Adrenal gland (tissue), 12 donors: Measurements from ENCODE around the gene MAD1L1. TPM values are rescaled to one million over a fixed set of nuclear protein-coding genes. Genes with fewer than 3 reads are reported as not detected.

ENCODE experiments used
- DNase-seq, 7 donors: peaks; one replicate each; pipeline ENCODE4 v3.0.0-alpha.2; 2019 to 2020
- H3K27ac ChIP-seq, 5 donors: fragments of 200-600 bp; sonication (generic) in 4 of 5; 1 replicate in 3 of 5; 2 replicates in 2 of 5; pipeline versions ENCODE4 v1.5.1 to v1.8.0; 2016 to 2020; ENCODE audit warnings: mild to moderate bottlenecking in 1 of 5
- H3K27me3 ChIP-seq: fragments of 200-600 bp; 2 replicates; pipeline ENCODE4 v1.8.0; 2021
- H3K36me3 ChIP-seq, 2 donors: fragments of 200-600 bp; replicated peaks in 1 of 2; 1 replicate in 1 of 2; 2 replicates in 1 of 2; pipeline versions ENCODE4 v1.5.1 to v1.8.0; 2018 to 2022
- H3K4me1 ChIP-seq, 2 donors: fragments of 200-600 bp; replicated peaks in 1 of 2; 1 replicate in 1 of 2; 2 replicates in 1 of 2; pipeline versions ENCODE4 v1.5.1 to v1.8.0; 2018 to 2021
- H3K4me3 ChIP-seq, 4 donors: fragments of 200-600 bp; sonication (generic) in 3 of 4; one replicate each; pipeline ENCODE4 v1.5.1; 2016 to 2018
- H3K9me3 ChIP-seq, 3 donors: fragments of 200-600 bp; sonication (generic) in 1 of 3; replicated peaks in 1 of 3; 1 replicate in 2 of 3; 2 replicates in 1 of 3; pipeline versions ENCODE4 v1.5.1 to v1.8.0; 2016 to 2021
- POLR2A ChIP-seq, 2 donors: fragments of 450-650 bp; IDR thresholded peaks; one replicate each; pipeline ENCODE4 v1.6.1; 2017; ENCODE audit warnings: antibody characterized with exemption in 2 of 2, mild to moderate bottlenecking in 2 of 2, moderate library complexity in 1 of 2
- WGBS, 4 donors: extraction: QIAGEN DNeasy Blood & Tissue Kit in 2 of 4; methylation state at CpG; one replicate each; pipeline versions ENCODE4 v1.1.5 to v1.1.7; 2013 to 2017; 5-methylcytosine and 5-hydroxymethylcytosine counted together
- intact Hi-C, 2 donors: fragments of 100-400 bp; cut with DNase I; formaldehyde crosslinking; loops; one replicate each; pipeline versions ENCODE4 v1.14.1 to v1.15.0; 2022 to 2023
- polyA plus RNA-seq, 3 donors: library from polyadenylated mRNA; stranded (reverse); fragments of 200-250 nt in 2 of 3; fragments of 350-450 nt in 1 of 3; fragmentation: Illumina TruSeq in 1 of 3; extraction: RNeasy Lipid Tissue Mini Kit (QIAGEN cat#74804) in 1 of 3; gene quantifications; one replicate each; pipeline ENCODE4 v1.2.3, GENCODE V29; 2013 to 2014
- total RNA-seq, 9 donors: library from RNA; depleted of rRNA in 4 of 9; stranded (reverse); fragments of >200 nt in 4 of 9; fragments of 120-200 nt in 1 of 9; fragmentation: NEBNext Ultra II Directional in 1 of 9; extraction: Animal tissue kit (Norgen Biotek cat#: 25700) in 1 of 9; gene quantifications; one replicate each; pipeline versions ENCODE4 v1.1.0 to v1.2.4, GENCODE V29; 2013 to 2023
- TF ChIP-seq, protein P1 (sequence below), 6 experiments: fragments of 450-650 bp in 4 of 6; fragments of 200-600 bp in 2 of 6; sonication (generic) in 1 of 6; IDR thresholded peaks; 1 replicate in 5 of 6; 2 replicates in 1 of 6; pipeline versions ENCODE4 v1.5.1 to v1.8.0; 2016 to 2021; ENCODE audit warnings: antibody characterized with exemption in 6 of 6, mild to moderate bottlenecking in 2 of 6, moderate library complexity in 1 of 6
- donor health status: healthy with polysubstance abuse.
- donor health status: Bipolar disorder and iron deficiency.
- donor health status: DM: yes; HTN: yes; CAD: no.
- donor health status: DM: no; HTN: no; CAD: no.
- donor health status: DM: no; HTN: no; CAD: no.
- donor health status: DM: yes; HTN: yes; CAD: no.

Gene MAD1L1
- total and polyA plus RNA-seq, 12 donors: 6.7 to 87.7 (median 28.9) TPM

DNA sequence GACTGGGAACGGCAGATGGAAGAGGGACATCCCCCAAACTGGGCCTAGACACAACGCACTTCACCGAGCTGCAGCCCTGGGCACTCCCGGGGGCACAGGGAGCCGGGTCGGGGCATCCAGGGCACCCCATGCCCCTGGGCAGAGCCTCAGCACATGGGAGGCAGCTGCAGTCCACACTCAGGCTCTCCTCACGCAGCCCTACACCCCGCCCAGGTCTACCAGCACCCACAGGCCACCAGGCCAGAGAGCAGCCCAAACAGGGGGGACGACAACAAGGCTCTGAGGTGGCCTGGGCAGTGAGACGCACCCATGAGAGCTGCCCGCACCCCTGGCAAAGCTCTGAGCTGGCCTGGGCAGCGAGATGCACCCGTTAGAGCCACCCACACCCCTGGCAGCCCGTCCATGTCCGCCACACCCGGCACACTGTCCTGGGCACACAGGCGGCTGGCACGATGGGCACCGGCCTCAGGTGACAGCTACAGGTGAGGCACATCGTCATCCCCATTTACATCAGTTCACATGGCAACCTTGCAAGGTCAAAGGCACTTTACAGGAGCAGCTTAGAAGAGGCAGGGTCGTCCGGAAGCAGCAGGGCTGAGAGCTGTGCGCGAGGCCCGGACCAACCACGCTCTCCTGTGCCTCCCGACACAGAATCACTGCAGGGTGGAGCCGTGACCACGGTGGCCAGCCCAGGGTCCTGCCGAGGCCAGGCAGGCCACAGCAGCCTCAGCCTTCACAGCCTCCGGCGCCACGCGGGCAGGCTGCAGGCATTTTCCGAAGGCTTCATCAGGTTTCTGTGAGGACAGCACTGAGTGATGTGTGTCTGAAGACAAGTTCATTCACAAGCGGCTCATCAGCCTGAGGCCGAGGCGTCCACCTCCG lies 228.6 kb downstream of the MAD1L1 start:
- no peaks in the 10 kb centered on the region for H3K9me3 ChIP-seq
- H3K27me3 ChIP-seq: no peaks in the 10 kb centered on the region
- no peak overlapping the region for H3K27ac ChIP-seq
- H3K4me3 ChIP-seq: no peak overlapping the region
- intact Hi-C loops: no loop called here
- no peaks in the 10 kb centered on the region for H3K36me3 ChIP-seq
- DNase-seq: peak in 3 of 7 donors; percentile 1 to 10 (median 4)
- 93 to 97% (median 94%) methylated on average over 14 to 39 of the region's 39 CpGs for WGBS, 4 donors
- TF ChIP-seq, protein P1, sequence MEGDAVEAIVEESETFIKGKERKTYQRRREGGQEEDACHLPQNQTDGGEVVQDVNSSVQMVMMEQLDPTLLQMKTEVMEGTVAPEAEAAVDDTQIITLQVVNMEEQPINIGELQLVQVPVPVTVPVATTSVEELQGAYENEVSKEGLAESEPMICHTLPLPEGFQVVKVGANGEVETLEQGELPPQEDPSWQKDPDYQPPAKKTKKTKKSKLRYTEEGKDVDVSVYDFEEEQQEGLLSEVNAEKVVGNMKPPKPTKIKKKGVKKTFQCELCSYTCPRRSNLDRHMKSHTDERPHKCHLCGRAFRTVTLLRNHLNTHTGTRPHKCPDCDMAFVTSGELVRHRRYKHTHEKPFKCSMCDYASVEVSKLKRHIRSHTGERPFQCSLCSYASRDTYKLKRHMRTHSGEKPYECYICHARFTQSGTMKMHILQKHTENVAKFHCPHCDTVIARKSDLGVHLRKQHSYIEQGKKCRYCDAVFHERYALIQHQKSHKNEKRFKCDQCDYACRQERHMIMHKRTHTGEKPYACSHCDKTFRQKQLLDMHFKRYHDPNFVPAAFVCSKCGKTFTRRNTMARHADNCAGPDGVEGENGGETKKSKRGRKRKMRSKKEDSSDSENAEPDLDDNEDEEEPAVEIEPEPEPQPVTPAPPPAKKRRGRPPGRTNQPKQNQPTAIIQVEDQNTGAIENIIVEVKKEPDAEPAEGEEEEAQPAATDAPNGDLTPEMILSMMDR (IDR thresholded peaks at IDR 0.05): no peak
- H3K4me1 ChIP-seq: peaks cover 6 to 10% of the 10 kb centered on the region in 2 donors

DNA sequence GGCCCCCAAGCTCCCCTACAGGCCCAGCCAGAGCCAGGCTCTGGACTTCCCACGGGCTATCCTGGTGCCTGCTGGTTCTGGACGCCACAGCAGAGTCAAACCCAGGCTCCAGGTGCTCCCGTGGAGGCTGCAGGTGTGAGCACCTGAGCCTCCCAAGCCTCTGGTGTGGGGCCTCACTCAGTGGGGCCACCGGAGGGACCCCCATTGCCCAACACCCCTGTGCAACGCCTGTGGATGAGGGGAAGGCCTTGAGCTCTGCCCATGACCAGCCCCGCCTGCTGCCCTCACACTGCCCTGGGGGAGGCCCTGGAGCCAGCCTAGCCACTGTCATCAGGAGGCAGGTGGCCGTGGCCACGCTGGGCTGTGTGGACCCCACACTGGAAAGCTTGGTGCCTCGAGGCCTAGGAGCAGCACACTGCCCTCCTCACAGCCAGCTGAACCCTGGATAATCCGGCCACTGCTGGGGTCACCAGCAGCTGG lies 229.3 kb downstream of the MAD1L1 start:
- Histone ChIP-seq H3K4me3 (no peak overlapping the region), H3K36me3 (no peaks in the 10 kb centered on the region), H3K27ac (no peak overlapping the region), H3K27me3 (no peaks in the 10 kb centered on the region), H3K9me3 (no peaks in the 10 kb centered on the region), H3K4me1 (peaks cover 6 to 10% of the 10 kb centered on the region in 2 donors)
- DNase-seq: peak in 3 of 7 donors; percentile 3 to 8 (median 4)
- WGBS, 4 donors: 92 to 100% (median 96%) methylated on average over 5 to 10 of the region's 10 CpGs
- intact Hi-C loops: no loop called here
- TF ChIP-seq POLR2A (IDR thresholded peaks at IDR 0.05): no peak
- TF ChIP-seq, protein P1 (IDR thresholded peaks at IDR 0.05): no peak

DNA sequence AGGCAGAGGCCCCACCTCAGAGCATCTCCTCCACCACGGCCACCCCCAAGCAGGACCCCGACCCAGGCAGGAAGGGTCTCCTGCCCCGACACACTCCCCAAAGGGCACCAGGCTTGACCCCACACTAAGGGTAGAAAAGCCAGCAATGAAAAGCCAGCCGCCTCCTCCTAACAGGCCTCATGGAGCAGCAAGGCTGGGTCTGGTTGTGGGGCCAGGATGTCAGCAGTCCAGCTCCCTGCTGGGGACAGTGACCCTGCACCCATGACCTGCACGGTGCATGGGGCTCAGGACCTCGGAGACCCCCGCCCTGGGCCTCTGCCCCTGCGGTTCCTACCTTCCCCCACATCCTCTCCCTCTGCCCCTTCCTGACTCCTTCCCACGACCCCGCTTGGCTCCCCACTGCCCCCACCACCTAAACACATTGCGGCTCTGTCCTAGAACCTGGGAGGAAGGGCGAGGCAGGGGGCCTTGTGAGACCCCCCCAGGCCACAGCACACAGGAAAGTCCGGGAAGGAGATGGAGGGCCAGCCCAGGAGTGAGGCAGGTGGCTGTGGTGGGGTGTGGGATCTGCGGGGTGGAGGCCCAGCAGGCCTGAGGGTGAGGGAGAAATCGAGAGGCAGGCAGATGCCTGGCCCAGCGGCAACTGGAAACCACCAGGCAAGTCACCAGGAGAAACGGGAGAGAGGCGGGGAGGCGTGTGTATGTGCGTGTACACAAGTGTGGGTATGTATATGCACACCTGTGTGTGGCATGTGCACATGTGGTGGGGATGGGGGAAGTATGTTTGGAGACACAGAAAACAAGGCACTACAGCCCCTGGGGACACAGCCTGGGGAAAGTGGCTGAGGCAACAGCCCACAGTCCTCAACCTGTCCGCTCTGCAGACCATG lies 229.9 kb downstream of the MAD1L1 start:
- whole genome bisulfite sequencing, 4 donors: 85 to 93% (median 91%) methylated on average over 19 to 21 of the region's 21 CpGs
- H3K4me1 ChIP-seq: peaks cover 6 to 10% of the 10 kb centered on the region in 2 donors
- H3K9me3 ChIP-seq: no peaks in the 10 kb centered on the region
- H3K27me3 ChIP-seq: no peaks in the 10 kb centered on the region
- no peak for TF ChIP-seq POLR2A (IDR thresholded peaks at IDR 0.05)
- TF ChIP-seq, protein P1 (IDR thresholded peaks at IDR 0.05): no peak
- no peak overlapping the region for H3K4me3 ChIP-seq
- DNase-seq: peak in 2 of 7 donors; percentile 5 to 11
- no peak overlapping the region for H3K27ac ChIP-seq
- no peaks in the 10 kb centered on the region for H3K36me3 ChIP-seq
- intact Hi-C loops: no loop called here
